Measurements from ENCODE around the gene TMPRSS7.

Gene TMPRSS7

GRCh38 chr3:112129925-112130637 is 95.5 kb downstream of the TMPRSS7 start:
- DNase-seq (ENCODE audit: low spot score): no peak

- no peak for DNase-seq (ENCODE audit: low spot score)
Measured at GRCh38 chr3:112130638-112130993, 96.1 kb downstream of the TMPRSS7 start.
